HTERT RPE-1 (cell line): Measurements from ENCODE around the gene KLHL7.
"Not testable (repeated sequence)": the region's sequence is repeated elsewhere in the genome, so short reads cannot be mapped to it uniquely, and the experiment has no call there.

Source experiments
- in situ Hi-C: fragments of 300-500 bp; cut with MboI; formaldehyde crosslinking; loops from 4 replicates; pipeline ENCODE4 v1.14.3; 2020; ENCODE audit warnings: low sequenced_read_pairs

KLHL7 gene

DNA sequence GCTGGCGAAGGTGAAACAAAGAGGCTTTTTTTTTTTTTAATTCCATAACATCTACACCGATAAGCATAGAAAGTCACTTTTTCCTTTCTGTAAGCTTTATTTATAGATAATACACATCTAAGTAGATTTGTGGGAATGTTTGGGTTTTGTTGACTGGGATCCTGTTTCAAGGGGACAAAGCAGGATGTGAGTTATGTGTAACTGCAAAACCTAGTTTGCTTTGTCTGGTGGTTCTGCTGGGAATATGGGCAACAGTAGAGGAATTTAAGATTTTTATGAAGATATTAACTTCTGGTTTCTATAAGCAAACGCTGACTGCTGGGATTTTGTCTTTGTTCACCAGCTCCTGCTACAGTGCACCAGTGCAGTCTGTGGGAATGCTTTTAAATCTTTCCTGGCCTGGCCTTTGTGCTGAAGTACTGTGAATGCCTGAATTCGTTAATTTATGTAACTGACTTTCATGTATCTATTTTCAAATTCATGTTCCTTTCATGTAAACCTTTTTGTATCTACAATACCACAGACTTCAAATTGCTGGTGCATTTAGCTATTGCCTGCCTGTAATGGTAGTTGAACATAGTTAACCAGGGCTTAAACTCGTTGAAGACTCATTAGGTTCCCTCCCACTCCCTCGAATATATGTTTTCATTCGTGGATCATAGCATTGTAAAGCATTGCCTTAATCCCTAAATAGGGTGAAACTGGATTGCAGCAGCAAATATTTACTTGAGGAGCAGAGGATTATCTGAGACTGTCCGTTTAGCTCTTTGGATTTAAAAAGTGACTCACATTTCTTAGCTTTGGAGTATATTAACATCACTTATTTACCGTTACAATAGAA is 1.5 kb downstream of the KLHL7 start:
- in situ Hi-C loops: no loop called here

DNA sequence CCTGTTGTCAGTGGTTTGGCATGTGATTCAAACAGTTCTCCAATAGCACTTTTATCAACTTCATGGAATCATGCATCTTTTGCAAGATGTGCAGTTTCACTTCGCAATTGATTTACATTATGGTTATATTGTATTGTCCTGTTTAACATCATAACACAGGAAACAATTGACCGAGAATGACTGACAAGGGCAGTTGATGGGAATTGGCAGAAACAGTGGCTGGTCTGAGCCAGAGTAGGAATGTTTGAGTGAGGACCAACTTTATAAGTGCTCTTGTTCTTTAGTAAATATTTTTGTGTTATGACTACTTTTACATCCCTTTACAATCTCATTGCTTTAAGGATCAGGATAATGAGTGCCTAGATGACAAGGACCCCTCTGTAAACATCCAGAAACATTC is 2.2 kb downstream of the KLHL7 start:
- in situ Hi-C loops: no loop called here

DNA sequence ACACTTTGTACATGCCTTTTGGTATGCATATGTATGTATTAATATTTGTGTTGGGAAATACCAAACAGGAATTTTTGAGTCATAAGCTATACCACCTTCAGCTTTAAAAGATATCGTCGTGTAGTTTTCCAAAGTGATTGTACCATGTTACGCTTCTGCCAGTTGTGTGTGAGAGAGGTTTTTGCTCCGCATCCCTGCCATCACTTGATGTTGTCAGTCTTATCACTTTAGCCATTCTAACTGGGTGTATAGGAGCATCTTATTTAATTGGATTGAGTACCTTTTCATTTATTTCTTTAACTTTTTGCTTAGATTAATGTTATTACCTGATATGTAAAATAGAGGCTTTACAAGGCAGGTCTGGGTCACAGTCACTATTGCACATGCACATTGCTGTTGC is 3.4 kb downstream of the KLHL7 start:
- in situ Hi-C loops: no loop called here

DNA sequence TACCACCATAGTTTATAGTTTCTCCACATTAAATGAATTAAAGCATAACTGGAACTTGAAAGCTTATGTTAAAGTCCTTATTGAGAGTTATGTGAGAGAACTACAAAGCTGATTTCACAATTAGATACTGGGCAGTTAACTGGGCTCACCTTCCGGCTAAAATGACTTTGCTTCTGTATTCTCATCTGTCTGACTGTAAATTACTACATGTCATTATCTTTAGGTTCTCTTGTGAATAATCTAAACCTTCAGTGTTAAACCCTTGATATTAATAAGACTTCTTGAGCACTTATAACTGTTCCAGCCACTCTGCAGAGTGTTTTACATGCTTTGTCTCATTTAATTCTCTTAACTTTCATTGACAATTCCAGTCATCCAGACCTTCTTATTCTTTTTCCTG is 3.9 kb downstream of the KLHL7 start:
- in situ Hi-C loops: no loop called here

DNA sequence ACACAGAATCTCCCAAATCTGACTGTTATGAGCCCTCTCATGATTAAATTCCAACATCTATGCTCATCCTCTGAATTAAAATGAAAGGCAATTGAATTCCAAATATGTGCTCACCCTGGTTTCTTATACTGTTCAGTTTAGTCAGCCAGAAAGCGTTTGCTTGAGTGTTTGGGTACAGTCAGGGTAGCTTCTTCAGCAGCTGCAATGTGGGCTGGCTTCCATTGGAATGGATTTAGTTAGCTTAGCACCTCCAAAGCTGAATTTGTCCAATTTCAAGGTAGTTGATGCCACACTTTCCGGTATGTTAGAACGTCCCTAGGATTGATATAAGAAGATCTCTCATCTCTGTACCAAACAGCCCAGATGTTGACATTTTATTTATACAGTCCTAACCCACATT is 9.3 kb downstream of the KLHL7 start:
- in situ Hi-C loops: no loop called here

DNA sequence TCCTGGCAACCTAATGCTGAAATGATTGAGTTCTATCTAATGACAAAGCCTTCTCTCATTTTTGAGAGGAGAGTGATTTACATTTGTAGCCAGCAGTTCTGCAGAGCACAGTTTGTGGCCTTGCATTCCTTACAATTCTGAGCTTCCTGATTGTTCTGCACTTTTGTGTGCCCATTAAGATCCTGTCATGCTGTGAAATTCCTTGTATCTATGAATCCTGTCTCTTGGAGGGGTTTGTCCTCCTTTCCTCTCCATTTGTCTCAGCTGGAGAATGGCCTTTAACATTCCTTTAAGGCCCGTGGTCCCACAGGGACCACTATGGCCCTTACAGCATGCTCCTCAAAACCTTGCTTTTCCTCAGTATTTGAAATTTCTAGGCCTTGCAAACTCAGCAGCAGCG is 10.4 kb downstream of the KLHL7 start:
- in situ Hi-C loops: no loop called here

DNA sequence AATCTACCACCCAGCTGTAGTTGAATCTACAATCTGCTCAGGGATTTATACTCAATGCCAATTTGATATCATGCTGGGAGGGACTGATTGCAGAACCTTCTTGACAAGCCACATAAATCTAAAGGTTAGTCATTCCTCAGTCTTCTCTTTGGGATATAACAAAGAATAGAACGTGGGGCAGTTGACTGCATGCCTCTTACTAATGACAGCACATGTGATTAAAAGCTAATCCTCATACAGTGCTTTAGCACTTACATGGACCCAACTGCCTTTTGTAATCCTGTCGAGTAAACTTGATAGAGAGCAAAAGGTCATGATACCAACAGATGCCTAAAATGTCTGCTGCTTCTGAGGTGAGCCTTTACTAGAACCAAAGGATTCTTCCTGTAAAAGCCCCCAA is 12.3 kb downstream of the KLHL7 start:
- in situ Hi-C loops: no loop called here

DNA sequence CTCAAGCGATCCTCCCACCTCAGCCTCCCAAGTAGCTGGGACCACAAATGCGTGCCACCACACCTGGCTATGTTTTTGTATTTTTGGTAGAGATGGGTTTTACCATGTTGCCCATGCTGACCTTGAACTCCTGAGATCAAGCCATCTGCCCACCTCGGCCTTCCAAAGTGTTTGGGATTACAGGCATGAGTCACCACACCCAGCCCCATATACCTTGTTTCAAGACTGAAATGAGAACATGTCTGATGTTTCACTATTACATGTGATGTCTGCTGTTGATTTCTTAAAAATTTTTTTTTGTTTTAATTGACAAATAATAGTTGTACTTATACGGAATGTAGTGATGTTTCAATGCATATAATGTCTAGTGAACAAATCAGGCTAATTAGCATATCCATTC is 14.5 kb downstream of the KLHL7 start:
- in situ Hi-C loops: no loop called here

DNA sequence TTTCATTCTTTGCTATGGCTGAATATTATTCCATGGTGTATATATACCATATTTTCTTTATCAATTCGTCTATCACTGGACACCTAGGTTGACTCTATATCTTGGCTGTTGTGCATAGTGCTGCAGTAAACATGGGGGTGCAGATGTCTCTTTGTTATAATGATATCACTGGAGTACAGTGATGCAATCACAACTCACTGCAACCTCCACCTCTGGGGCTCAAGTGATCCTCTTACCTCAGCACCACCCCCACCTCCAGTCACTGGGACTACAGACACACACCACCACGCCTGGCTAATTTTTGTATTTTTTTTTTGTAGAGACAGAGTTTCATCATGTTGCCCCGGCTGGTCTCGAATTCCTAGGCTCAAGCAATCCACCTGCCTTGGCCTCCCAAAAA is 15.6 kb downstream of the KLHL7 start:
- in situ Hi-C loops: no loop called here

DNA sequence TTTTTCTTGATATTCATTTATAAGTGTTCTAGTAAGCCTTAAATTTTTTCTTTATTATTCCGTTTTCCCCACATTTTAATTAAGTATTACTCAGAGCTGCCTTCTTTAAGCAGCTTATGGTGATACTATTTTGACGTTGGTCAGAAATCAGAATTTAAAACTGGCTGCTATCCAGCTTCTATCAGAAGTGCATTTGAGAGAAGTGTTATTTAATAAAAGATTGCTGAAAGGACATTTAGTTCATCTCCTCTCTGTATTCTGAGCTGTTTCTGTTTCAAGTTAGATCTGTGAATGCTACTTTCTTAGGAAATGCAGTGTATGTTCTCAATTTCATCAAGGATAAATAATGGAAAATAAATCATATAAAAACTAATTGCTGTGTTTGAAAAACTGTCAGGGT is 17.4 kb downstream of the KLHL7 start:
- in situ Hi-C loops: no loop called here

DNA sequence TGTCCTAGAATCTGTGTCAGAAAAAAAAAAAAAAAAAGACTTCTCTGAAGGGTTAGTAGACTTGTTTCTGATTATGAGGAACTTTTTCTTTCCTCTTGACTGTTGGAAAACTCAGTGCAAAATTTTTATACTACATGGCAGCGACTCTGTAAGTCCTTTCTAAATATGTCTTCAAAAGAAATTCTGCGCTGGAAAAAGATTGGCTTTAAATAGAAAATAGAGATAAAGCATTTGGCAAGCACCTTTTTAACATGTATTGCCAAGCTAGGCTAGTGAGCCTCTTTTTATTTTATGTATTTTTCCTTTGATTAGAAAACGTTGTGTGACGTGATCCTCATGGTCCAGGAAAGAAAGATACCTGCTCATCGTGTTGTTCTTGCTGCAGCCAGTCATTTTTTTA is 17.9 kb downstream of the KLHL7 start:
- in situ Hi-C loops: no loop called here

DNA sequence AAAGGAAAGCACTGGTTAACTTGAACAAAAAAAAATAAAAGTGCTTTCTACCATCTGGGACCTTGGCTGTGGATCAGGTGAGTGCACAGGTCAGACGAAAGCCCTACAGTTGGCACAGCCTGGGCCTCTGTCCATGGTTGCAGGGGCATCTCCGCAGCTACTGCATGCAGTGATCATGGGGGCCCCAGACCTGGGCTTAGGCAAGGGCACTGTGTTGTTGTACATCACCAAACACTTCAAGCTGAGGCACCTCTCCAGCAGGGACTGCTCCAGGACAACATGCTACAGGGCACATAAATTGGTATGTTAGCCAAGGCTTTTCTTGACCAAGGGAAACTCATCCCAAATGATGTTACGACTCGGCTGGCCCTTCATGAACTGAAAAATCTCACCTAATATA is 23.5 kb downstream of the KLHL7 start:
- in situ Hi-C loops: no loop called here

DNA sequence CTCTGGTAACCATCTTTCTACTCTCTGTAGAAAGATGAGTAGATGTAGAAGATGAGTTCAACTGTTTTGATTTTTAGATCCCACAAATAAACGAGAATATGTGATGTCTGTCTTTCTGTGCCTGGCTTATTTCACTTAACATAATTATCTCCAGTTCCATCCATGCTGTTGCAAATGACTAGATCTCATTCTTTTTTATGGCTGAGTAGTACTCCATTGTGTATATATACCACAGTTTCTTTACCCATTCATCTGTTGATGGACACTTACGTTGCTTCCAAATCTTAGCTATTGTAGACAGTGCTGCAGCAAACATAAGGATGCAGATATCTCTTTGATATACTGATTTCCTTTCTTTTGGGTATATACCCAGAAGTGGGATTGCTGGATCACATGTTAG is 26.2 kb downstream of the KLHL7 start:
- in situ Hi-C loops: not testable (repeated sequence)

DNA sequence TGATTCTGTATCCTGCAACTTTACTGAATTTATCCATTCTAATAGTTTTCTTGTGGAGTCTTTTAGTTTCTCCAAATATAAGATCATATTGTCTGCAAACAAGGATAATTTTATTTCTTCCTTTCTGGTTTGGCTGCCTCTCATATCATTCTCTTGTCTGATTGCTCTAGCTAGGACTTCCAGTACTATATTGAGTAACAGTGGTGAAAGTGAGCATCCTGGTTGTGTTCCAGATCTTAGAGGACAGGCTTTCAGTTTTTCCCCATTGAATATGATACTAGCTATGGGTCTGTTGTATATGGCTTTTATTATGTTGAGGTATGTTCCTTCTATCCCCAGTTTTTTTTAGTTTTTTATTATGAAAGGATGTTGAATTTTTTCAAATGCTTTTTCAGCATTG is 28.2 kb downstream of the KLHL7 start:
- in situ Hi-C loops: no loop called here

DNA sequence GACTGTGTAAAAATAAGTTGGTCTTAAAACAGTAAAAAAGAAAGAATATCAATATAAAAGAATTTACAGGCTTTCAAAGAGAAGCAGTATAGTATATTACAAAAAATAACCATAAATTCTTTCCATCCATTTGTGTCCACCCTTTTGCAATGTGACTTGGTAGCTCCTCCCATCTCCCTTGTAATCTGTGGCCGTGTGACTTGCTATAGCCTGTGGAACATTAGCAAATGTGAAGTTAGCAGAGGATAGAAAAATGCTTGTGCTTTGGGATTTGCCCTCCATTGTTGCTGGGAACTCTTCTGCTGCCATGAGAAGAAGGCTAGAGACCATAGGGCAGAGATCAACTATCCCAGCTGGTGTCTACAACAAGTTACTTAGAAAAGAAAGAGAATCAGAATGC is 30.2 kb downstream of the KLHL7 start:
- in situ Hi-C loops: no loop called here

DNA sequence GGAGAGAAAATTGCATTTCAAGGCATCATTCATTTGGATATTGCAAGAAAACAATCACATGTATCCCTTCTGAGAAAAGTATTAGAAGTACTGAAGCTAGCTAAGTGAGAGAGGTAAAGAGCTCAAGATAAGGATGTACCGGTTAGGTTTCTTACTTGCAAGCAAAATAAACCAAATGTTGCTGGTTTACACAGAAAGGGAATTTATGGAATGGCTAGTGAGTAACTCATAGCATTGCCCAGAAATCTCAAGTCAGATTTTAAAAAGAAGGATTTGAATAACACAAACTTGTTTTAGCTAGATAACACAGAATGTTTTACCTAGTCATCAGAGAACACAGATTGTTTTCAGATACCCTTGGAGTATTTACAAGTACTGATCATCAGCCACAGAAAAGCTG is 30.6 kb downstream of the KLHL7 start:
- in situ Hi-C loops: no loop called here

DNA sequence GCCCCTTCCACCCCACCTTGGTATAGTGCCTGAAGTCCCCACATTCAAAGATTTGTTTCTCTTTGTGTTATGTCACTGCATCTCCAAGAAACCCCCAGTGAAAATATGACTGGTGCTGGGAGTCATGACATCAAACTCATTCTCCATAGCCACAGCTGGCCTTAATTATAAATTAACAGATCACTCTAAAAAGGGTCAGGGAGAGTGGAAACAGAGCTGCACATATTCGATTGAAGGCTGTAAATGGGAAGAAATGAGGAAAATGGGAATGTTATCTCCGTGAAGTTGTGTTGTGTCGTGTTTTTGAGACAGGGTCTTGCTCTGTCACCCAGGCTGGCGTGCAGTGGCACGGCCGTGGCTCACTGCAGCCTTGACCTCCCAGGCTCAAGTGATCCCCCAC is 52.1 kb downstream of the KLHL7 start:
- in situ Hi-C loops: no loop called here

DNA sequence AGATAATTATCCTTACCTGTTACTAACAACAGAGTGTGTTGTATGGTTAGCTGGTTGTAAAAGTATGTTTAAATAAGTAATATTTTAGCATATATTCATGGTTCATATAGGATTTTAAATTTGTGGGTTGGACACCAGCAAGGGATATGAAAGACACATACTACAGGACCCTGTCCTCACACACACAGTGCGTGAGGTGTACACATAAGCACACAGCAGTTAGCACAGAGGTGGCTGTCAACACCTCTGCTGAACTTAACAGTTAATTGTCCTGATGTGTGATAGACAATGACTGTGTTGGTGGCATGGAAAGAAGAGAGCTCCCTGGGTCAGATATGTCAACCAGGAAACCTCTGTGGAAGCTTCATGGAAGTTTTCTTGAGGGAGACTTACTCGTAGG is 53.0 kb downstream of the KLHL7 start:
- in situ Hi-C loops: no loop called here

DNA sequence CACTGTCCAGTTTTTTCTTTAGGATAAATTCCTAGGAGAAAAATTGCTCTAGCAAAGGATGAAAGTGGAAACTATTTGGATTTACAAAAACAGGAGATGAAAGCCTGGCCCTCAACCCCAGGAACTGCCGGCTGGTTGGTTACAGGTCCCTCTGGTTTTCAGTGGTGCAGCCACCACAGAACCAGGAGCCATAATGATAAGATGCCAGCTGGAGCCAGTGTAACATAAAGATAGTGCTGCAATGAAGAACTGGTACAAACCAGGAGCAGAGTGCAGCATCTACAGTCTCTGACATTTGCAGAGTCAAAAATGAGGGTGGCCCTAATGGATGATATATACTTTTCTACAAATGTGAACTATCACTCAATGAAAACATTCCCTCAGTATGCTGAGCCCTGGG is 55.9 kb downstream of the KLHL7 start:
- in situ Hi-C loops: no loop called here

DNA sequence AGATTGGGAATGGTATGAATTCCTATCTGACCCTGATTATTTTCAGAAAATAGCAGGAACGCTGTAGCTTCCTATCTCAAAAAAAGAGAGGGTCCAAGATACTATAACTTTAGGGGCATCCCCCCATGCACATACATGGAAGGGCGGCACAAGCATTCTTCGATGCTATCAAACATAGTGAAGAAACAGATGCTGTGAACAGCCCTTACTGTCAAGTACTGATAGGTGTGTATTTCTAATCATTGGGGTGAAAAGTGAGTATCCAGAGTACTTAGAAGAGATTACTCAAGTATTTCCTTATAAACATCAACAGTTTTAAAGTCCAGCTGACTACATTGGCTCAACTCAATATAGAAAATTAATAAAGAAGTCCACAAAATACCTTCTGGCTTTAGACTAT is 59.3 kb downstream of the KLHL7 start:
- in situ Hi-C loops: no loop called here

DNA sequence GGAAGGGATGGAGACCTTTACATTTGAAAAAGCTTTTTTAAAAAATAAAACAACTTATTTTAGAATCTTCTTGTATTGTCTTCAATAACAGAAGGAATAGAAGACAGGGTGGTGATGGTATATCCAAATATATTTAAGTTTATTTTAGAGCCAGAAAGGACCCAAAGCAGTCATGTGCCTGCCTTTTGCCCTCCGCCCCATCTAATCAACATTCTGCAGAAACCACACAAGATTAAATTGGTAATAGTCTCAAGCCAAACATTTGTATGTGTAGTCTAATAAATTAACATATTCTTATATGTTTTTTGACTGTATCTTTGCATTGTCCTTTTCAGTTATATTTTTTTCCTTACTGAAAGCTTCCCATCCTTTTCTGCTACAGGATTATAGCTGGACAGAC is 59.7 kb downstream of the KLHL7 start:
- in situ Hi-C loops: no loop called here

DNA sequence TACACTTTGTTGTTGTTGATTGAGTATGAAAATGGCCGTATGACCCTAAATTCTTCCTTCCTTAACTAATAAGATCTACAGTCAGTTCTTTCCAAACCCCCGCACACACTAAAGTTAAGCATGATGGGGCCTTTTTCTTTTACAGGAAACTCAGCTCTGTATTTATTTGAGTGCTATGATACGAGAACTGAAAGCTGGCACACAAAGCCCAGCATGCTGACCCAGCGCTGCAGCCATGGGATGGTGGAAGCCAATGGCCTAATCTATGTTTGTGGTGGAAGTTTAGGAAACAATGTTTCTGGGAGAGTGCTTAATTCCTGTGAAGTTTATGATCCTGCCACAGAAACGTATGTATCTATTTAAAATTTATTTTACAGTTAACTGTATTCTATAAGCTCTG is 62.1 kb downstream of the KLHL7 start:
- in situ Hi-C loops: no loop called here
